Gastrocnemius medialis (tissue), 4 donors: ENCODE data around the gene PLXND1.

Source experiments
- POLR2A ChIP-seq, 2 donors: fragments of 450-650 bp; IDR thresholded peaks; one replicate each; pipeline ENCODE4 v1.6.1; 2017; ENCODE audit warnings: antibody characterized with exemption in 2 of 2, mild to moderate bottlenecking in 2 of 2, moderate library complexity in 2 of 2
- TF ChIP-seq, protein P1 (sequence below), 5 experiments: fragments of 450-650 bp in 3 of 5; fragments of 200-600 bp in 2 of 5; sonication (generic) in 2 of 5; IDR thresholded peaks in 4 of 5; conservative IDR thresholded peaks in 1 of 5; 1 replicate in 4 of 5; 2 replicates in 1 of 5; pipeline ENCODE4 v1.5.1; 2016 to 2019; ENCODE audit warnings: antibody characterized with exemption in 5 of 5, mild to moderate bottlenecking in 3 of 5, moderate library complexity in 3 of 5

DNA sequence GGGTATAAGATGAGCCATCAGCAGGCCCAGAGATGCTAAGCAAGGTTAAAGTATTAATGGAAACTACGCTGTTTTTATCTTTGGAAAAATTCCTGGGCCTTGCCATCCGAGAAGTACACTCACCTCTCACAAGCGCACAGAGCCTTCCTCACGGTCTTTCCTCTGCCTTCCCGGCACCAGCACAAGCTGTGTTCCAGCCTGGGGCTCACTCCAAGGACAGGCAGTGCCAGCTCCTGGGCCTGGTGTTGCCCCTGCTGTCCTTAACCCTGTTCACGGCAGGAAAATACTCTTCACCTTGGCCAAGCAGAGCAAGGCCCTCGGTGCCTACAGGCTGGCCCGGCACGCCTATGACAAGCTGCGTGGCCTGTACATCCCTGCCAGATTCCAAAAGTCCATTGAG lies 92.4 kb downstream of the PLXND1 start:
- TF ChIP-seq, protein P1, sequence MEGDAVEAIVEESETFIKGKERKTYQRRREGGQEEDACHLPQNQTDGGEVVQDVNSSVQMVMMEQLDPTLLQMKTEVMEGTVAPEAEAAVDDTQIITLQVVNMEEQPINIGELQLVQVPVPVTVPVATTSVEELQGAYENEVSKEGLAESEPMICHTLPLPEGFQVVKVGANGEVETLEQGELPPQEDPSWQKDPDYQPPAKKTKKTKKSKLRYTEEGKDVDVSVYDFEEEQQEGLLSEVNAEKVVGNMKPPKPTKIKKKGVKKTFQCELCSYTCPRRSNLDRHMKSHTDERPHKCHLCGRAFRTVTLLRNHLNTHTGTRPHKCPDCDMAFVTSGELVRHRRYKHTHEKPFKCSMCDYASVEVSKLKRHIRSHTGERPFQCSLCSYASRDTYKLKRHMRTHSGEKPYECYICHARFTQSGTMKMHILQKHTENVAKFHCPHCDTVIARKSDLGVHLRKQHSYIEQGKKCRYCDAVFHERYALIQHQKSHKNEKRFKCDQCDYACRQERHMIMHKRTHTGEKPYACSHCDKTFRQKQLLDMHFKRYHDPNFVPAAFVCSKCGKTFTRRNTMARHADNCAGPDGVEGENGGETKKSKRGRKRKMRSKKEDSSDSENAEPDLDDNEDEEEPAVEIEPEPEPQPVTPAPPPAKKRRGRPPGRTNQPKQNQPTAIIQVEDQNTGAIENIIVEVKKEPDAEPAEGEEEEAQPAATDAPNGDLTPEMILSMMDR (IDR thresholded peaks at IDR 0.05 in 4 of 5, conservative IDR thresholded peaks at IDR 0.05 in 1 of 5) = no peak
- TF ChIP-seq POLR2A (IDR thresholded peaks at IDR 0.05) = no peak
